HepG2 (cell line): Measurements from ENCODE around the gene ANXA9. TPM values are rescaled to one million over a fixed set of nuclear protein-coding genes. Genes with fewer than 3 reads are reported as not detected.

Experiments used
- ASH2L ChIP-seq: fragments of 300-600, 200-600 bp; sonication (generic); IDR thresholded peaks from 2 replicates; pipeline ENCODE4 v1.7.0; 2017; ENCODE audit warnings: low read depth, mild to moderate bottlenecking, moderate library complexity, mixed read lengths, low read length; ENCODE audit not compliant: insufficient read length
- HOXA3 ChIP-seq: sonication (generic); formaldehyde crosslinking; IDR thresholded peaks from 2 replicates; pipeline ENCODE4 v1.5.0; 2020; ENCODE audit warnings: missing genetic modification reagents
- JUND ChIP-seq: sonication (generic); formaldehyde crosslinking; IDR thresholded peaks from 2 replicates; pipeline ENCODE4 v1.8.0; 2022; ENCODE audit warnings: mild to moderate bottlenecking, missing genetic modification reagents
- KAT8 ChIP-seq: IDR thresholded peaks from 2 replicates; pipeline ENCODE4 v1.6.1; 2016; ENCODE audit warnings: missing genetic modification reagents, missing compliant biosample characterization
- MEIS2 ChIP-seq: sonication (generic); formaldehyde crosslinking; IDR thresholded peaks from 2 replicates; pipeline ENCODE4 v1.9.0; 2021; ENCODE audit warnings: mild to moderate bottlenecking, missing genetic modification reagents
- NFIB ChIP-seq: sonication (generic); formaldehyde crosslinking; IDR thresholded peaks from 2 replicates; pipeline ENCODE4 v1.9.0; 2021; ENCODE audit warnings: missing genetic modification reagents, mild to moderate bottlenecking, borderline replicate concordance
- ONECUT2 ChIP-seq: sonication (generic); formaldehyde crosslinking; IDR thresholded peaks from 2 replicates; pipeline ENCODE4 v1.4.0; 2020; ENCODE audit warnings: missing genetic modification reagents
- RCOR2 ChIP-seq: IDR thresholded peaks from 2 replicates; pipeline ENCODE4 v1.6.1; 2016; ENCODE audit warnings: missing biosample characterization, missing genetic modification reagents
- SP4 ChIP-seq: sonication (generic); formaldehyde crosslinking; IDR thresholded peaks from 2 replicates; pipeline ENCODE4 v1.8.1; 2023; ENCODE audit warnings: mild to moderate bottlenecking, missing genetic modification reagents
- TCF7L2 ChIP-seq: IDR thresholded peaks from 2 replicates; pipeline ENCODE4 v1.6.1; 2011; ENCODE audit warnings: mild to moderate bottlenecking, low read depth, low read length, moderate library complexity
- THYN1 ChIP-seq: sonication (generic); formaldehyde crosslinking; IDR thresholded peaks from 2 replicates; pipeline ENCODE4 v1.8.1; 2023; ENCODE audit warnings: low read depth, mild to moderate bottlenecking, moderate library complexity, missing genetic modification reagents, borderline replicate concordance
- TOPORS ChIP-seq: sonication (generic); formaldehyde crosslinking; IDR thresholded peaks from 2 replicates; pipeline ENCODE4 v1.8.0; 2023; ENCODE audit warnings: mild to moderate bottlenecking, missing genetic modification reagents
- YY1 ChIP-seq: IDR thresholded peaks from 2 replicates; pipeline ENCODE4 v1.6.1; 2011; ENCODE audit warnings: low read length, low read depth, moderate library complexity, mild to moderate bottlenecking; ENCODE audit not compliant: insufficient read depth, insufficient replicate concordance
- ZNF180 ChIP-seq: sonication (generic); formaldehyde crosslinking; IDR thresholded peaks from 2 replicates; pipeline ENCODE4 v1.4.0; 2020; ENCODE audit warnings: low read depth, missing genetic modification reagents, borderline replicate concordance
- ZNF567 ChIP-seq: sonication (generic); formaldehyde crosslinking; IDR thresholded peaks from 2 replicates; pipeline ENCODE4 v1.8.1; 2023; ENCODE audit warnings: mild to moderate bottlenecking, missing genetic modification reagents, borderline replicate concordance
- polyA plus RNA-seq, 8 experiments: library from polyadenylated mRNA; depleted of rRNA in 3 of 8; stranded (reverse) in 7 of 8; unstranded in 1 of 8; fragments of >200 nt; fragmentation: Illumina TruSeq in 4 of 8; extraction: Trizol in 4 of 8; gene quantifications; 2 replicates each; pipeline versions ENCODE4 v1.2.1 to v1.2.3, GENCODE V29; 2011 to 2016; ENCODE audit warnings: low read depth in 4 of 8, missing spikeins in 1 of 8, mixed read lengths in 1 of 8; ENCODE audit not compliant: insufficient read depth in 1 of 8
- total RNA-seq, 5 experiments: library from RNA; depleted of rRNA; stranded (reverse); fragments of >200 nt; fragmentation: Illumina TruSeq; extraction: Trizol; gene quantifications; 2 replicates each; pipeline ENCODE4 v1.2.3, GENCODE V29; 2016; ENCODE audit warnings: low read depth in 1 of 5
- TF ChIP-seq, protein P1 (sequence below): sonication (generic); formaldehyde crosslinking; IDR thresholded peaks from 2 replicates; pipeline ENCODE4 v1.8.0; 2022; ENCODE audit warnings: missing genetic modification reagents, mild to moderate bottlenecking, borderline replicate concordance
- TF ChIP-seq, protein P2 (sequence below): sonication (generic); formaldehyde crosslinking; IDR thresholded peaks from 2 replicates; pipeline ENCODE4 v1.4.0; 2020; ENCODE audit warnings: mild to moderate bottlenecking, missing genetic modification reagents, borderline replicate concordance
- TF ChIP-seq, protein P3 (sequence below): sonication (generic); formaldehyde crosslinking; IDR thresholded peaks from 2 replicates; pipeline ENCODE4 v1.5.0; 2020; ENCODE audit warnings: missing genetic modification reagents
- TF ChIP-seq, protein P4 (sequence below): sonication (generic); formaldehyde crosslinking; IDR thresholded peaks from 2 replicates; pipeline ENCODE4 v1.9.0; 2021; ENCODE audit warnings: missing genetic modification reagents, borderline replicate concordance
- TF ChIP-seq, protein P5 (sequence below): sonication (generic); formaldehyde crosslinking; conservative IDR thresholded peaks from 2 replicates; pipeline ENCODE4 v1.4.0; 2020; ENCODE audit warnings: missing genetic modification reagents

ANXA9 gene
- total and polyA plus RNA-seq, 2 of the 13 experiments (the other 11 are each of a cell fraction or from before 2014, with no cell fraction given) = 13.3 to 23.9 TPM

DNA sequence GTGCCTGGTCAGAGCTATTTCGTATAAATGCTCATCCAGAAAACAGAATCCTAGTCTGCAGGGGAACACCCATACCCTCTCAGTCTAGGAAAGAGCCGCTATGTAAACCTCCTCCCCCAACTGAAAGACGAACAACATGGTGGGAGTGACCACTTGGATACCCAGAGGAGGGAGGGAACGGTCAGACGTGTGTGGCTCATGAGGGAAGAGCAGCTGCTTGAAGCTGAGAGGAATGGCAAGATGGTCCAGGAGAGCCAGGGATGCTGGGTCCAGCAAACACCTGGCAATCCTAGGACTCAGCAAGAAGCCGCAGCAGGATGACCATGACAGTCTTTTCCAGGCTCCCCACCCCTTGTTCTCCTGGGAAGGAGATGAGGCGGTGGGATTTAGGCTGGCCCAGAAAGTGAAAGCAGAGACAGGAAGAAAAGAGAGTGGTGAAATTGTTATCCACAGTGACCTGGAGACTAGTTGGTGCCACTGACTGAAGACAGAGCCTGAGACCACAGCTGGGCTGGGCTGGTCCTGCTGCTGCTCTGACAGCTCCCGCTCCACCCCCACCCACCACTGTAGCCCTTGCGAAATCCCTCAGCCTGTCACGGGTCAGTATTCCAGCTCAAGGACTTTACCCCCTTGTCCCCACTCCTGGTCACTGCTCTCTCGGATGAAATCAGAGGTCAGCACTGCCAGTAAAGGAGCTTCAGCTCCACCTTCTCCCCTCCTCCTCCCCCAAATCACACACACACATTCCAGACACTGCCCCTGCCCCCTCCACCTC, 11.1 kb upstream of the ANXA9 start (continued):
- TF ChIP-seq ONECUT2 (CRISPR knock-in tag) (no peak), ZNF567 (CRISPR knock-in tag) (no peak), TOPORS (CRISPR knock-in tag) (0 out of 2 replicates have a peak, but pooled peaks have one; percentile 44), HOXA3 (CRISPR knock-in tag) (peak; percentile 81), MEIS2 (CRISPR knock-in tag) (peak; percentile 96), RCOR2 (CRISPR knock-in tag) (peak; percentile 83), SP4 (peak; percentile 81), KAT8 (CRISPR knock-in tag) (0 out of 2 replicates have a peak, but pooled peaks have one; percentile 27), ASH2L (no peak), ZNF180 (CRISPR knock-in tag) (no peak), JUND (CRISPR knock-in tag) (no peak), TCF7L2 (no peak), NFIB (CRISPR knock-in tag) (no peak), YY1 (no peak), THYN1 (CRISPR knock-in tag) (no peak)
- TF ChIP-seq, protein P1, sequence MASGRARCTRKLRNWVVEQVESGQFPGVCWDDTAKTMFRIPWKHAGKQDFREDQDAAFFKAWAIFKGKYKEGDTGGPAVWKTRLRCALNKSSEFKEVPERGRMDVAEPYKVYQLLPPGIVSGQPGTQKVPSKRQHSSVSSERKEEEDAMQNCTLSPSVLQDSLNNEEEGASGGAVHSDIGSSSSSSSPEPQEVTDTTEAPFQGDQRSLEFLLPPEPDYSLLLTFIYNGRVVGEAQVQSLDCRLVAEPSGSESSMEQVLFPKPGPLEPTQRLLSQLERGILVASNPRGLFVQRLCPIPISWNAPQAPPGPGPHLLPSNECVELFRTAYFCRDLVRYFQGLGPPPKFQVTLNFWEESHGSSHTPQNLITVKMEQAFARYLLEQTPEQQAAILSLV (CRISPR knock-in tag) = 0 out of 2 replicates have a peak, but pooled peaks have one; percentile 76
- TF ChIP-seq, protein P2, sequence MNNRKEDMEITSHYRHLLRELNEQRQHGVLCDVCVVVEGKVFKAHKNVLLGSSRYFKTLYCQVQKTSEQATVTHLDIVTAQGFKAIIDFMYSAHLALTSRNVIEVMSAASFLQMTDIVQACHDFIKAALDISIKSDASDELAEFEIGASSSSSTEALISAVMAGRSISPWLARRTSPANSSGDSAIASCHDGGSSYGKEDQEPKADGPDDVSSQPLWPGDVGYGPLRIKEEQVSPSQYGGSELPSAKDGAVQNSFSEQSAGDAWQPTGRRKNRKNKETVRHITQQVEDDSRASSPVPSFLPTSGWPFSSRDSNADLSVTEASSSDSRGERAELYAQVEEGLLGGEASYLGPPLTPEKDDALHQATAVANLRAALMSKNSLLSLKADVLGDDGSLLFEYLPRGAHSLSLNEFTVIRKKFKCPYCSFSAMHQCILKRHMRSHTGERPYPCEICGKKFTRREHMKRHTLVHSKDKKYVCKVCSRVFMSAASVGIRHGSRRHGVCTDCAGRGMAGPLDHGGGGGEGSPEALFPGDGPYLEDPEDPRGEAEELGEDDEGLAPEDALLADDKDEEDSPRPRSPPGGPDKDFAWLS (CRISPR knock-in tag) = 0 out of 2 replicates have a peak, but pooled peaks have one; percentile 58
- TF ChIP-seq, protein P3, sequence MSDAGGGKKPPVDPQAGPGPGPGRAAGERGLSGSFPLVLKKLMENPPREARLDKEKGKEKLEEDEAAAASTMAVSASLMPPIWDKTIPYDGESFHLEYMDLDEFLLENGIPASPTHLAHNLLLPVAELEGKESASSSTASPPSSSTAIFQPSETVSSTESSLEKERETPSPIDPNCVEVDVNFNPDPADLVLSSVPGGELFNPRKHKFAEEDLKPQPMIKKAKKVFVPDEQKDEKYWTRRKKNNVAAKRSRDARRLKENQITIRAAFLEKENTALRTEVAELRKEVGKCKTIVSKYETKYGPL (CRISPR knock-in tag) = no peak
- TF ChIP-seq, protein P4, sequence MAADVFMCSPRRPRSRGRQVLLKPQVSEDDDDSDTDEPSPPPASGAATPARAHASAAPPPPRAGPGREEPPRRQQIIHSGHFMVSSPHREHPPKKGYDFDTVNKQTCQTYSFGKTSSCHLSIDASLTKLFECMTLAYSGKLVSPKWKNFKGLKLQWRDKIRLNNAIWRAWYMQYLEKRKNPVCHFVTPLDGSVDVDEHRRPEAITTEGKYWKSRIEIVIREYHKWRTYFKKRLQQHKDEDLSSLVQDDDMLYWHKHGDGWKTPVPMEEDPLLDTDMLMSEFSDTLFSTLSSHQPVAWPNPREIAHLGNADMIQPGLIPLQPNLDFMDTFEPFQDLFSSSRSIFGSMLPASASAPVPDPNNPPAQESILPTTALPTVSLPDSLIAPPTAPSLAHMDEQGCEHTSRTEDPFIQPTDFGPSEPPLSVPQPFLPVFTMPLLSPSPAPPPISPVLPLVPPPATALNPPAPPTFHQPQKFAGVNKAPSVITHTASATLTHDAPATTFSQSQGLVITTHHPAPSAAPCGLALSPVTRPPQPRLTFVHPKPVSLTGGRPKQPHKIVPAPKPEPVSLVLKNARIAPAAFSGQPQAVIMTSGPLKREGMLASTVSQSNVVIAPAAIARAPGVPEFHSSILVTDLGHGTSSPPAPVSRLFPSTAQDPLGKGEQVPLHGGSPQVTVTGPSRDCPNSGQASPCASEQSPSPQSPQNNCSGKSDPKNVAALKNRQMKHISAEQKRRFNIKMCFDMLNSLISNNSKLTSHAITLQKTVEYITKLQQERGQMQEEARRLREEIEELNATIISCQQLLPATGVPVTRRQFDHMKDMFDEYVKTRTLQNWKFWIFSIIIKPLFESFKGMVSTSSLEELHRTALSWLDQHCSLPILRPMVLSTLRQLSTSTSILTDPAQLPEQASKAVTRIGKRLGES (CRISPR knock-in tag) = no peak
- TF ChIP-seq, protein P5, sequence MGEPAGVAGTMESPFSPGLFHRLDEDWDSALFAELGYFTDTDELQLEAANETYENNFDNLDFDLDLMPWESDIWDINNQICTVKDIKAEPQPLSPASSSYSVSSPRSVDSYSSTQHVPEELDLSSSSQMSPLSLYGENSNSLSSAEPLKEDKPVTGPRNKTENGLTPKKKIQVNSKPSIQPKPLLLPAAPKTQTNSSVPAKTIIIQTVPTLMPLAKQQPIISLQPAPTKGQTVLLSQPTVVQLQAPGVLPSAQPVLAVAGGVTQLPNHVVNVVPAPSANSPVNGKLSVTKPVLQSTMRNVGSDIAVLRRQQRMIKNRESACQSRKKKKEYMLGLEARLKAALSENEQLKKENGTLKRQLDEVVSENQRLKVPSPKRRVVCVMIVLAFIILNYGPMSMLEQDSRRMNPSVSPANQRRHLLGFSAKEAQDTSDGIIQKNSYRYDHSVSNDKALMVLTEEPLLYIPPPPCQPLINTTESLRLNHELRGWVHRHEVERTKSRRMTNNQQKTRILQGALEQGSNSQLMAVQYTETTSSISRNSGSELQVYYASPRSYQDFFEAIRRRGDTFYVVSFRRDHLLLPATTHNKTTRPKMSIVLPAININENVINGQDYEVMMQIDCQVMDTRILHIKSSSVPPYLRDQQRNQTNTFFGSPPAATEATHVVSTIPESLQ (CRISPR knock-in tag) = no peak
